ENCODE data around the gene PBX4. TPM values are rescaled to one million over a fixed set of nuclear protein-coding genes. Genes with fewer than 3 reads are reported as not detected.

The PBX4 gene
- total and polyA plus RNA-seq, 2 donors (not counting 3 experiments of a cell fraction or from before 2014, with no cell fraction given) = not detected

DNA sequence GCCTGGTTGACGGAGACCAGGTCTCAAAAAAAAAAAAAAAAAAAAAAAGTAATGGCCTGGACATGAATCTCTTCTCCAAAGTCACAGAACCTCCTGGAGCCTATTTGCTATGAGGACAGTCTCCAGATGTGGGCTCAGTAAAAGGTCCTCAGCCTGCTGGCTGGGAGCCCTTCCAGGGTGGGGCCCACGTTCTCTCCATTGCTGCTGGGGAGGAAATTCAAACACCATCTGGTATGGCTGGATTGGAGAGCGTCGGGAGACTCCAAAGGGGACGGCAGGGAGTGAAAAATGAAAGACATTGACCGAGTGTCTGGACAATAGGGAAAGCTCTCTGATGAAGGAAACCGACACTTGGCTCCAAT lies 1.3 kb upstream of the PBX4 start:
- Histone ChIP-seq H3K36me3 (ENCODE audit: control insufficient read depth in 2 of 2, extremely low read depth in 1 of 2, insufficient read depth in 2 of 2, low read length in 2 of 2) (no peaks in the 10 kb centered on the region), H3K27me3 (ENCODE audit: control insufficient read depth in 2 of 2, insufficient read depth in 2 of 2, low read length in 2 of 2) (no peaks in the 10 kb centered on the region), H3K4me1 (ENCODE audit: control insufficient read depth, extremely low read depth, insufficient read depth, low read length) (no peaks in the 10 kb centered on the region), H3K4me2 (ENCODE audit: insufficient read depth, low read length) (no peak overlapping the region), H3K27ac (ENCODE audit: insufficient read depth, low read depth, low read length) (no peak overlapping the region), H4K20me1 (replicated peaks; ENCODE audit: control insufficient read depth, extremely low read depth, insufficient read depth, low read length) (no peaks in the 10 kb centered on the region), H3K9me1 (replicated peaks; ENCODE audit: control insufficient read depth, extremely low read depth, insufficient read depth, low read length) (no peaks in the 10 kb centered on the region), H3K4me3 (replicated peaks in 1 of 3; ENCODE audit: insufficient read depth in 1 of 3, low read depth in 1 of 3, low read length in 3 of 3) (no peak overlapping the region), H3K9ac (replicated peaks; ENCODE audit: extremely low read depth, insufficient read depth, low read length) (no peak overlapping the region), H3K9me3 (replicated peaks; ENCODE audit: control insufficient read depth, insufficient read depth, low read length) (no peaks in the 10 kb centered on the region), H2AFZ (ENCODE audit: low read depth, low read length) (no peak overlapping the region), H3K79me2 (ENCODE audit: control insufficient read depth, insufficient read depth, low read length) (no peaks in the 10 kb centered on the region)
- DNase-seq (ENCODE audit: low read depth, low spot score) = no peak
- ChIA-PET CTCF (interaction anchor here (0.8 kb wide), 1 partner anchor 14 kb away, joined by 4 read pairs; no protein-coding TSS in a partner anchor), POLR2A (no interaction called here)
- intact Hi-C loops (cut with micrococcal nuclease) = no loop called here
- no peak for FAIRE-seq
- BruUV-seq (replicated peaks) = no TSS peak
- dilution Hi-C loops (cut with MboI; ENCODE audit: extremely low pct_ligation_motif_present, low sequenced_read_pairs) = no loop called here
- no peak for TF ChIP-seq MYC (IDR thresholded peaks at IDR 0.05; ENCODE audit: low read depth, low read length)
- TF ChIP-seq FOS (IDR thresholded peaks at IDR 0.05; ENCODE audit: borderline replicate concordance, insufficient read depth, low read length) = no peak
- TF ChIP-seq CTCF (IDR thresholded peaks at IDR 0.05; ENCODE audit: extremely low read depth in 1 of 2, insufficient read depth in 1 of 2, low read depth in 1 of 2, low read length in 2 of 2) = no peak
- TF ChIP-seq EZH2 (IDR thresholded peaks at IDR 0.05; ENCODE audit: borderline replicate concordance, low read depth, low read length, severe bottlenecking) = no peak
- no peak for TF ChIP-seq JUN (IDR thresholded peaks at IDR 0.05; ENCODE audit: borderline replicate concordance, insufficient read depth, insufficient read length, low read depth)
- TF ChIP-seq MAX (IDR thresholded peaks at IDR 0.05; ENCODE audit: insufficient read depth, insufficient read length) = no peak
- TF ChIP-seq GATA2 (IDR thresholded peaks at IDR 0.05; ENCODE audit: insufficient read depth, insufficient read length, low read depth, low read length) = no peak
- no peak for TF ChIP-seq POLR2A (IDR thresholded peaks at IDR 0.05; ENCODE audit: low read depth, low read length)
- TF ChIP-seq POLR2AphosphoS5 (IDR thresholded peaks at IDR 0.05; ENCODE audit: insufficient read depth, low read depth, low read length) = no peak
